Measurements from ENCODE around the gene TXK.

The TXK gene

DNA sequence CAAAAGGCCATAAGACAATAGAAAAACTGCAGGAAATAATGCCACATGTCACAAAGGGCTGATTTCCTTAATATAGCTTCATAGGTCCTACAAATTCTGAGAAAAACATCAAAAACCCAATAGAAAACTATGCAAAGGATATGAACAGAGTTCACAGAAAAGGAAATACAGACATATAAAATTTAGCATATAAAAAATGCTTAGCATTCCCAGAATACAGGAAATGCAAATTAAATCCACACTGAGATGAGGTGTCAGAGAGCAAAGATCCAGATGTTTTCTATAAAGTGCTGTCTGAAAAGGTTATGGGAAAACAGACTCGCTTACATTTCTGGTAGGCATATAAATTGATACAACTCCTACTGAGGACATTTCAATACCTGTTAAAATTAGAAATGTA lies 33.8 kb downstream of the TXK start:
- no peak for DNase-seq

DNA sequence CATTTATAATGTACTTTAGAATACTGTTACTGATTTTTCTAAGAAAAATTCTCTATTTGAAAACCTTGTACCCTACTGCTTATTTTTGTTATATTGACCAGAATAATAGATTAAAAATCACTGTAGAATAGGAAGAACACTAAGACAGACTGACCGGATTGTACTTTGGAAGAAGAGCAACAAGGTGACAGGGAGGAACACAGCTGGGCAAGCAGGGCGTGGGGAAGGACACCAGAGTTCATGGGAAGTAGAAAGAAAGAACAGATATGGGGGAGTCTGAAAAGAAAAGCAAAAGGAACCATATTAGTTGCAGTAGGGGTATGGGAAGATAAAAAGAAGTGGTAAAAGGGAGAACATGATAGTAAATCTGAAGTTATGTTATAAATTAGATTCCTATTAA lies 38.6 kb downstream of the TXK start:
- no peak for DNase-seq

DNA sequence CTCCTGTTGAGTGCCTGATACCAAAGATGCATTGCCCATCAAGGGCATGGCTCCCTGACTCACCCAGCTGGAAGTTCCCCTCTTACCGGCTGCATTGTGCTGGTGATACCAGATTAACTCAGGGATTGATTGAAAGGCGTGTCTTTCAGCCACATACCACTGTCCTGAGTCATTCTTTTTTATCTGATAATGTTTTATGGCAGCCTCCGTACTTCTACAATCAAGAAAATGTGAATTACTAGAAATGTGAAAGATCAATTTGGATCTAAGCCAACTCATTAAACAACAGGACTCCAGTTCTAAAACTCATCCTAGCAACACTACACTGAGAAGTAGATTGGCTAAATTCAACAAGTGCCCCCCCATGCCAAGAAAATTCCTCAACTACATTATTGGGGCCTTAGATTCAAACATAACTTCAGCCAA lies 40.0 kb downstream of the TXK start:
- DNase-seq = no peak

DNA sequence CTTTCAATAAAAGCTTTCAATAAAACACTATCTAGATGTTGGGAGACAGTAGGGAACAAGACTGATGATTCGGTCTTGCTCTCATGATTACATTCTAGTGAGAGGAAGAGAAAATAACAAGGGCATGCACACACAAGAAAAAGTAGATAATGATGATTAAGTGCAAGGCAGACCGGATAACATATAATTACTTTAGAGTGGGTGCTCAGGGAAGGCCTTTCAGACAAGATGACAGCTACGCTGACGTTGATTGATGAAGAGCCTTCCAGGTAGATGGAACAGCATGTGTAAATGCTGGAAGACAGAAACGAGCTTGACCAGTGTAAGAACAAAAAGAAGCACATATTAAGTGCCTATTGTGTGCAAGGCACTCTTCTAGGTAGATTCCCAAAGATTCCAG lies 43.4 kb downstream of the TXK start:
- no peak for DNase-seq

DNA sequence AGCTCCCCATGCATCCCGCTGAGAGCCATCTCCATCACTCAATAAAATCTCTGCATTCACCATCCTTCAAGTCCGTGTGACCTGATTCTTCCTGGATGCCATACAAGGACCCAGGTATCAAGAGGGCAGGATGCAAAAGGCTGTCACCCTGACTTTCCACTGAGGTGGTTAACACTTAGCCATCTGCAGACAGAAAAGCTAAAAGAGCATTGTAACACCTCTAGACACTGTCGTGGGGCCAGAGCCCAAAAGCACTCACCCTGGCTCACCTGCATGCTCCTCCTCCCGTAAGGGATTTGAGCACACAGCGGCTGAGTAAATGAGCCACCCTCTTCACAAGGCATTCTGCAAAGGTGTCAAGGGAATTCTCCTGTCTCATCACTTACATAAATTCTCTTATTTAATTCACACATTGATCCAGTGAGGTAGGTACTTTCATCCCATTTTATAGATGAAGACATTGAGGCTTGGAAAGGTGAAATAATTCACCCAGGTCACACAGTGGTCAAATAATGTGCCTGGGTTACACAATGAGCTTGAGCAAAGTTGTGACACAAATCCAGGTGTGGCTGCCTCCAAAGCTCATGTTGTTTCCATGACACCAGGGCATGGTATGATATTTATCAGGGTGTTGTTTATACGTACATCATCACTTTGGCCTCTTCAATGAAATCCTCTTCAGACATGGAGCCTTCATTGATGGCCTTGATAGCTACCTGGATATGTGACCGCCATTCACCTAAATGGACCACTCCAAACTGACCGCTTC lies 48.0 kb downstream of the TXK start:
- no peak for DNase-seq

DNA sequence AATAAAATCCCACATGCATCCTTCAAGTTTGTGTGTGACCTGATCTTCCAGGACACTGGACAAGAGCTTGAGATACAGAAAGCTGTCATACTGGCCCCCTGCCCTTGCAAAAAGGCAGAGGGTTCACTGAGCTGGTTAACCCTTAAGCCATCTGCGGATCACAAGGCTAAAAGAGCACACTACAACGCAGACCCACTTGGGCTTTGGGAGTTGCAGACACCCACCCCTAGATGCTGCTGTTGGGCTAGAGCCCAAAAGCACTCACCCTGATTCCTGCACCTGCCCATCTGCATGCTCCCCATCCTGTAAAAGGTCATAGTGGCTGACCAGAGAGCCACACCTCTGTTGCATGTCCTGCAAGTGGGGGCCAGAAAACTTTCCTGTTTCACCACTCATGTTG lies 51.1 kb downstream of the TXK start:
- DNase-seq = no peak

DNA sequence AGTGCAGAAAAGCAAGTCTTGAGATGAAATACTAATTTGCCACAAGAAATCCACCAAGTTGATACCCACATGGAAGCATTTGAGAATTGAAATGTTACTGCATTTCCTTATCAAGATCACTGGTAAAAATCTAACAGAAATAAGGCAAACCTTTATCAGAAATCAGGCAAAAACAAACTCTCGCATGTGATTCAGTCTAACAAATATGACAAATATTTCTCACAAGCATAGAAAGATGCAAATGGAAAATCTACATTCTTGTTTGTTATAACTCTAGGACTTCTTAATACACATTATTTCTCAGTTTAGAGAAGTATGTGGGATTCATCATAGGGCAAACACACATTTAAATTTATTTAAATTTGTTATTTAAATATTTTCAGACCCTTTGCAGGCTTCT lies 52.9 kb downstream of the TXK start:
- no peak for DNase-seq

DNA sequence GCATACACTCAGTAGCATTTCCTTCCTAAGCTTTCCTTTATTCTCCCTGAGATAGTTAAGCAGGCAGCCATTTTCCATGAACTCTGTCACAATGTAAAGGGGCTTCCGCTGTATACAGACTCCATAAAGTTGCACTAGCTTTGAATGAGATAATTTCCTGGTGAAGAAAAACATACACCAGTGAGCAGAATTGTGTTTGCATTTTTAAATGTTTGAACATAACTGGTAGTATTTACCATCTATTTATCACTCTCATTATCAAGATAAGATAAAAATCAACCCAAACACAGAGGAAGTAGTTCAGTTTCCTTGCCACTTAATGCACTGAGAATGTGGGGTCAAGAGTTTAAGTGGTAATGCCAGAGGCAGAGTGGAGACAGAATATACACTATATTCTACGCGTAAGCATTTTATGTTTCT lies 54.1 kb downstream of the TXK start:
- DNase-seq = no peak

DNA sequence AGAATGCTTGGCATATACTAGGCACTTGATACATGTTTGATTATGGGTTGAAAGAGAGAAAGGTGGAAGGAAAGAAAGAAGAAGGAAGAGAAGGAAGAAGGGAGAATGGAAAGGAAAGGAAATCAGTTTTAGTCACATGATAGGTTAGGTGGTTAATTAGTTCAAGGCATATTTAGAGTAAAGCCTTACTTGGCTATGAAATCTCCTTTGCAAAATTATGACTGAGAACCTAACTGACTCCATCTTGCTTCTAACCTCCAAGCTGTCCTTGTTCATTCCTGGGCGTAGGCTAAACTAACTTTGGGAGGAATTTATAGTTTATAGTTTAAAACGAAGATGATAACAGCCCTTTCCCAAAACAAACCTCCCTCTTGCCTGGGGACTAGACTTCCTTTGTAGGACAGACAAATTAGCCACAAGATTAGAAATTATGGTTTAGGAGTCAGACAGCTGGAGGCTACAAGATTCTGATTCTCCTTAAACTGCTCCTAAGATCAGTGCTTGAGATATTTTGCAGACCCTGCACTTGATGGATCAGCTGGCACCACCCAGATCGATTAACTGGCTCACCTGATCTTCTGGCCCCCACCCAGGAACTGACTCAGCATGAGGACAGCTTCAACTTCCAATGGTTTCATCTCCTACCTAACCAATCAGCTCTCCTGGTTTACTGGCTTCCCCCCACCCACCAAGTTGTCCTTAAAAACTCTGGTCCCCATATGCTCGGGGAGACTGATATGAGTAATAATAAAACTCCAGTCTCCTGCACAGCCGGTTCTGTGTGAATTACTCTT lies 55.0 kb downstream of the TXK start:
- DNase-seq = no peak

DNA sequence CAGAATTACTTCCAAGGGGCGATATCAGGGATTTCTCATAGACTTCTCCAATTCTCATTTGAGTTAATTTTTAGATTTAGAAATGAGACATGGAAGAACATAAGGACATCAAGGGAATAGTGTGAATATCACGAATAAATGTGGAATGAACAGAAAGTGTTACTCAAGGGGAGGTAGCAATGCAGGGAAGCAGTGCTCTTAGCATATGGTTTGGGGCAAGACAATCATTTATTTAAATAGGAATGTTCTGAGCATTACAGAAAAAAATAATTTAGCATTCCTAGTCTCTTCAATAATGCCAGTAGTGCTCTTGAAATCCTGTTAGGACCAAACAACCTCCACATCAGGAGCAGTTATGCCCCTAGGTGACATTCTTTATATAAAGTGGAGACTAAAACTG lies 55.6 kb downstream of the TXK start:
- DNase-seq = no peak

DNA sequence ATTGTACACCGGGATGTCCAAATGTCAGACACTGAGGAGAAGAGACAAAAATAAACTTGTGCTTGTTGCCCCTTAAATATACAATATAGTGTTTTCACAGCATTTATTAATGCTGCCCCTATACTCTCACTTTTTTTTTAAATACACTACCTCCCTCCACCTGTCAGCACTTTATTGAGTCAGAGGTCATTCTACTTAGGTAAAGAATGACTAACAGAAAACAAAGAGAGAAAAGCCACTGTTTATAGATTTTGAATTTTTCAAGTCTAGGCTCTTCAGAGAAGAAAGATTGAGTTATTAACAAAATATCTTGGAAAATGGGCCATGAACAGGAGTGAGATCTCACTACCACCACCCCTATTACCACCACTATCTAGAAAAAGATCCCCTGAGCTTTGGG lies 59.4 kb downstream of the TXK start:
- no peak for DNase-seq

DNA sequence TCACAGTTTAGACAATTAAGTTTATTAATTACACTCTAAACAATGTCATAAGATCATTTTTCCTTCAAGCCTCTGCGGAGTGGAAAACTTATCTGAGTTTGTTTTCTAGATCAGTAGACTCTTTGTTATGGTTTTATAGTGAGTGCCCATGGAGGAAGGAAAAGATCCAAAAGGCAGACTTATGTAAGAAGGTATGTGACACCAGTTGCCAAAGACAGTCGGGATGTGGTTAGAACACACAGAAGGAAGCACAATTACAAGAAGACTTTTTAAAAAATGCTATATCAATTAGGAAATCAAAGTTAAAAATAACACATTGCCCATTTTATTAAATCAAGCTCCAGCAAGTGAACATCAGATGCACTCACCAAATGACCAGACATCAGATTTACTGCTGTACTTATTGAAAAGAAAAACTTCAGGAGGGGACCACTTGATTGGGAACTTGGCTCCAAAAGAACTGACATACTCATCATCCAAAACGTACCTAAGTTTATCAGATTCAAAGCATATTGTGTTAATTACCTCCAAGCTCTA lies 60.4 kb downstream of the TXK start:
- no peak for DNase-seq

DNA sequence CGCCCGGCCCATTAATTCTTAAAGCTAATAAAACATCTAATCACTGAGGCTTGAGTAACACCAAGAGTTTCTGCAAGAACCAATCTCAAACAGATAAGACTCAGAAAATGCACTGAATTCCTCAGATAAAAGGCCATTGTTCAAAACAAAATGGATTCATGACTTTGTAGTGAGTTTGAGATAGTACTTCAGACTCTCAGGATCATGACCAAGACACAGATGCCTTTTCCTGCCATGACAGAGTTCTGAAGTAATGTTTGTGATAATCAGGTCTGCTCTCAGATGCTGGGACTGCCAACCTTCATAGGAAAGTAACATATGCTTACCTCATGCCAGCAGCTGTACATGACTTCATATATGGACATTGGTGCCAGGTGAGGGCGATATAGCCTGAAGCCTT lies 62.9 kb downstream of the TXK start:
- no peak for DNase-seq

DNA sequence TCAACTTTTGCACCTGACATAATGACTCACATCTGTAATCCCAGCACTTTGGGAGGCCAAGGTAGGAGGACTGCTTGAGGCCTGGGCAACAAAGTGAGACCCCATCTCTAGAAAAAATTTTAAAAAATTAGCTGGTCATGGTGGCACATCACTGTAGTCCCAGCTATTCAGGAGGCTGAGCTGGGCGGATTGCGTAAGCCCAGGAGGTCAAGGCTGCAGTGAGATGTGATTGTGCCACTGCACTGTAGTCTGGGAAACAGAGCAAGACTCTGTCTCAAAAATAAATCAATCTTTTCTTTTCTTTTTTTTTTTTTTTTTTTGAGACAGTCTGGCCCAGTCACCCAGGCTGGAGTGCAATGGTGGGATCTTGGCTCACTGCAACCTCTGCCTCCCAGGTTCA lies 65.0 kb downstream of the TXK start:
- DNase-seq = no peak

DNA sequence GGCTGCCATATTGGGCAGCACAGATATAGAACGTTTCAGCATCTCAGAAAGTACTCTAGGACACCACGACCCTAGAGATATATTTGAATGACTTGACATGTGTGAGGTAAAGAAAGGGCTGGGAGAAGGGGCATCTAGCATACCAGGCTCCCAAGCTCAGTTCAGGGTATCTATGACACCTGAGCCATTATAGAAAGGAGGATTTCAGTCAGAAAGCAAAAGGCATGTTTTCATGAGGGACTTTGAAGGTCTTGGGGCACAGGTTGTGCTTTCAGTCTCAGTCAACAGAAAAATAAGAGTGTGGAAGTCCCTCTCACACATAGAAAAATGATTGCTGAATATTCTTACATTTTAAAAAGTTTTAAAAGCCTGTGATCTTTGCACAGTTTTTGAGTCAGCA lies 65.9 kb downstream of the TXK start:
- no peak for DNase-seq

DNA sequence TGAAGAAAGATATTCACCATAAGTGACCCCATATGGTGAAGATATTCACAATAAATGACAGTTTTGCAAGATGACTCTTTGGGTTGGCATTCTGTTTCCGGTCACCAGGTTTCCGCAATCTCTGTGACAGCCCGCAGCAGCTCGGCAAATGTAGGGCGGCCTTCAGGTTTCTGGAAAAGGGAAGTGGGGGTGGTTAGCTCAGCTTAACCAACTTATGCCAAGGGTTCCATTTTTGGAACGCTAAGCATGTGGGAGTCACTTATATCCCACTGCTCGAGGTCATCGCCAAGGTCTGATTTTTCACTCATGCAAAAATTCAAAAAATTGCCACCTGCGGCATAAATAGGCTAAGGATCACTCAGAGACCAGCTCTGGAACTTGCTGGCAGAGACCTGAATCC lies 66.5 kb downstream of the TXK start:
- DNase-seq = no peak

DNA sequence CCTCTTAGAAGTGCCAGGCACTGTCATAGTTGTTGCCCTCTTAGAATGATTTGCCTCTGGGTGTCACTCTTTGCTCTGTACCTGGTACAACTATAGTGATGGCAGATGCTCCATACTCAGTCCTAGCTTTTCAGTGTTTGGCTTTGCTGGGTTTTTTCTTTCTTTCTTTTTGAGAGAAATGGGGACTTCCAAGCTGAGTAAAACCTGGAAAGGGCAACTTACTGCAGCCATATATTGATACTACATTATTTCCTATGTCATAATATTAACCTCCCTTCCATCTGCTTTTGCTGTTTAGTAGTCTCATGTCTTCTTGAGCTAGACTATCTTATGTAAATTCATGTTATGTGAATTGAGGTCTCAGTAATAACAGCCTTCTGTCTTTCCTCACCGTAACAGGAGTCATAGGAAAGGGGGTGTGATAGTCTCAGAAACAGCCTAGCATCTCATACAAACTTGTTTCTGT lies 68.4 kb downstream of the TXK start:
- no peak for DNase-seq

DNA sequence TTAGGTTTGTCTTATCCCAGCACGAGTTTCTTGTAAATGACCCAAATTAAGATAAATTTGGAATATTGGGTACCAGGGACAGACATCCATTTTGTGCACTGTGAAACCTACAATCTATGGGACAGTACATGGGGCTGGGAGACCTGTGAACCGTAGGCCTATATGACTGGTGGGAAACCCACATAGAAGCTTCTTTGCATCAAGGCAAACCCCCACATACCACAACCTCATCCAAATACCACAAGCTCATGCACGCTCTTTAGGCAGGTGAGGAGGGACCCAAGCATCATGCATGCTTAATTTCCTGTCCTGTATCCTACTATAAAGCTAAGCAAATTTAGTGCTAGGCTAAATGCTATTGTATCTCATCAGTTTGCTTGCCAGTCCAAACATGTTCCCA lies 69.7 kb downstream of the TXK start:
- DNase-seq = no peak

DNA sequence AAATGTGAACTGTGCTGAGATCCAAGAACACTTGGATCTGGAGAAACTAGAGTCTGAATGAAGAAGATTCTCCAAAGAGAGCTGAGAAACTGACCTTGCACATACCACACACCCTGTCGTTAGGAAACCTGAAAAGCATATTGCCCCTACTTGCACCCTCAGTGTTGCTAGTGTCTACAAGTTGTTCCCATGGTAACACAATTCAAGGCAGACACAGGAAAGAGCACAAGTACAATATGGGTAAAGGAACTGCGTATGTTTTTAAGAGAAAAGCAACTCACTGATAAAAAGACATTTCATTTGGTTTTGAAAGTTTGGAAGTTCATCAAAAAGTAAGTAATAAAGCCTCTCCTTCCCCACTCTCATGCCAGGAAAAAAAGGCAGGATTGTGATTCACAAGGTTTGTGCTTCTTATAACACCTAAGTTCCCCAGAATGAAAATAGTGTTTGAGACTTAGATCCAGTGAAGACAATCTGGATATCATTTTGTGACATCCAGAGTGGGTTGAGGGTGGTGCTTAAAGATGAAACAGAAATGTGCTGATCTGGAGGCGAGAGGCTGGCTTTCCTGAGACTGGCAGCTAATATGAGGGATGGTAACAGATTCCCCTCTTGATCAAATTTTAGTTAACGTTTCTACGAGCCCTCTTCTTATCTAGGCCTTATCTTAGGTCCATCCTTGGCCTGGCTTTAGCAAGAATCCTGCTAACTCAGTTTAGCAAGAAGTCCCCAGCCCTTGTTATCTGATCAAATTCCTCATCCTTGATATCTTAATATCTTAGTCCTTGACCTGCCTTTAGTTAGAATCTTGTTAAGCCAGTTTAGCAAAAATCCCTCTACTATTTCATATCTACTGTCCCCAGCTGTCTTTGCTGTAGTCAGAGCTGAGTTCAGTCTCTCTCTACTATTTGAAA lies 75.2 kb downstream of the TXK start:
- no peak for DNase-seq

DNA sequence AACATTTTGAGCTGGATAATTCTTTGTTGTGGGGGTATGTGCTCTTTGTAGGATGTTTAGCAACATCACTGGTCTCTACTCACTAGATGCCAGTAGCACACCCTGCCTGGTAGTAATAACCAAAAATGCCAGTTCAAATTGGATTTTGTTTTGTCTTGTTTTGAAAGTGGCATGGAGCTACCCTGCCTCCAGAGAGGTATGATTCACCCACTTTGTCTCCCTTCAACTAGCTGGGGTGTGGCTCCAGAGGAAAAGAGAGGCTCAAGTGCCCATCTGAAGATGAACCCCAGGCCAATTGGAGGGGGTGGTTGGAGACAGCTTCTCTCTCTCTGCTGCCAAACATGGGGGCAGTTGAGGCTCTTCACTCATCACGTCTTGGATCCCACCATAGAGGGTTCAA lies 83.0 kb downstream of the TXK start:
- DNase-seq = no peak

DNA sequence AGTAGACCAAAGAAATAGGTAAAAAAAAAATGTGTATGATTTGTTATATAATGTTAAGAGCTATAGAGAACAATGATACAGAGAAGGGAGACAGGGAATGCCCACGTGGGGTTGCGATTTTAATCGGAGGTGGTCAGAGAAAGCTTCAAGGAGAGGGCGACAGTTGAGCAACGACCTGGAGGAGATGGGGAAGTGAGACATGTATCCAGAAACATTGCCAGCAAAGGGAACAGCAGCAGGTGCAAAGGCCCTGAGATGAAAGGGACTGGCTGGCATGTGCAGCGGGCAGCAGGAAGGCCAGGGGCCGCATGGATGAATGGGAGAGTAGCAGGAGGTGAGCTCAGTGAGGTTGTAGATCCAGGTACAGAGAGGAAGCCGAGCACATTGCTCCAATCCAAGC lies 84.6 kb downstream of the TXK start:
- no peak for DNase-seq

DNA sequence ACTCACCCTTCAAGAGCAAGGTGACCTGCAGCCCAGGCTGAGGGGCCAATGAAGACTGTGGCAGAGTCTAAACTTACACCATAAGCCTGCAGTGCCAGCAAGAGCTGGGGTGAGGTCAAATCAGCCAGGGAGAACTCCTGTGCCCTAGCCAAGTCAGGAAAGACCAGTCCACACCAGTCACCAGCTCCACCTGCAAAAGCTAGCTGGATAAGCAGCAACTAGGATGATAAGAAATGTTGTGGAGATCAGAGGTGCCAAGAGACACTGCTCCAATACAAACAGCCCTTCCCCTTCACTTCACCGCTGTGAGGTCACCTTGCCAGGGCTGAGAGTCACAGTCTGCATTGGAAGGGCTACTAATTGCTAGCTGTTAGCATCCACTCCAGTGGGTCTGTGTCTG lies 86.2 kb downstream of the TXK start:
- DNase-seq = no peak

DNA sequence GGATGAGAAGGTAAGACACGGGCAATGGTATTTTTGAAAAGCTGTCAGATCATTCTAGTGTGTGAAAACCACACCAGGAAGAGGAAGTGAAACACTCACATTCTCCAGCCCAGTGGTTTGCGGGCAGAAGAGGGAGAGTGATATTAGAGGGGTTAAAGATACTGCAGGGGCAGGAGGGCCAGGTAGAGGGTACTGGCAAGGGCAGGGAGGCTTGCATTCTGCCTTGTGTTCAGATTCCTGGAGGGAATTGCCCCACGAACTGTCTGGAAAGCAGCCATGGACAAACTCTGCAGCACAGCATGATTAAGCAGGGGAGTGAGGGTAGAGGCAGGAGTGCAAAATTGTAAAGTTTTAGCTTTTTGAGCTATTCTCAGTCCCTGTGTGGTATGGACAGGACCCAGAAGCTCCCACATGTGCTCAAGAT lies 86.6 kb downstream of the TXK start:
- DNase-seq = no peak
